Fibroblast of skin of right biceps (primary cell): Measurements from ENCODE around the gene SBF1.
"Not testable (repeated sequence)": the region's sequence is repeated elsewhere in the genome, so short reads cannot be mapped to it uniquely, and the experiment has no call there.

Experiments used
- DNase-seq: peaks from one replicate; pipeline ENCODE4 v3.0.0-alpha.2; 2013

Gene SBF1, protein sequence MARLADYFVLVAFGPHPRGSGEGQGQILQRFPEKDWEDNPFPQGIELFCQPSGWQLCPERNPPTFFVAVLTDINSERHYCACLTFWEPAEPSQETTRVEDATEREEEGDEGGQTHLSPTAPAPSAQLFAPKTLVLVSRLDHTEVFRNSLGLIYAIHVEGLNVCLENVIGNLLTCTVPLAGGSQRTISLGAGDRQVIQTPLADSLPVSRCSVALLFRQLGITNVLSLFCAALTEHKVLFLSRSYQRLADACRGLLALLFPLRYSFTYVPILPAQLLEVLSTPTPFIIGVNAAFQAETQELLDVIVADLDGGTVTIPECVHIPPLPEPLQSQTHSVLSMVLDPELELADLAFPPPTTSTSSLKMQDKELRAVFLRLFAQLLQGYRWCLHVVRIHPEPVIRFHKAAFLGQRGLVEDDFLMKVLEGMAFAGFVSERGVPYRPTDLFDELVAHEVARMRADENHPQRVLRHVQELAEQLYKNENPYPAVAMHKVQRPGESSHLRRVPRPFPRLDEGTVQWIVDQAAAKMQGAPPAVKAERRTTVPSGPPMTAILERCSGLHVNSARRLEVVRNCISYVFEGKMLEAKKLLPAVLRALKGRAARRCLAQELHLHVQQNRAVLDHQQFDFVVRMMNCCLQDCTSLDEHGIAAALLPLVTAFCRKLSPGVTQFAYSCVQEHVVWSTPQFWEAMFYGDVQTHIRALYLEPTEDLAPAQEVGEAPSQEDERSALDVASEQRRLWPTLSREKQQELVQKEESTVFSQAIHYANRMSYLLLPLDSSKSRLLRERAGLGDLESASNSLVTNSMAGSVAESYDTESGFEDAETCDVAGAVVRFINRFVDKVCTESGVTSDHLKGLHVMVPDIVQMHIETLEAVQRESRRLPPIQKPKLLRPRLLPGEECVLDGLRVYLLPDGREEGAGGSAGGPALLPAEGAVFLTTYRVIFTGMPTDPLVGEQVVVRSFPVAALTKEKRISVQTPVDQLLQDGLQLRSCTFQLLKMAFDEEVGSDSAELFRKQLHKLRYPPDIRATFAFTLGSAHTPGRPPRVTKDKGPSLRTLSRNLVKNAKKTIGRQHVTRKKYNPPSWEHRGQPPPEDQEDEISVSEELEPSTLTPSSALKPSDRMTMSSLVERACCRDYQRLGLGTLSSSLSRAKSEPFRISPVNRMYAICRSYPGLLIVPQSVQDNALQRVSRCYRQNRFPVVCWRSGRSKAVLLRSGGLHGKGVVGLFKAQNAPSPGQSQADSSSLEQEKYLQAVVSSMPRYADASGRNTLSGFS (N-terminal part only)

GRCh38 chr22:50474710-50475651, at the start of gene SBF1:
SBF1 (minus strand) TSS chr22:50475035; CDS start chr22:50474840, 195 bp downstream.
- DNase-seq = peak; percentile 87

DNA sequence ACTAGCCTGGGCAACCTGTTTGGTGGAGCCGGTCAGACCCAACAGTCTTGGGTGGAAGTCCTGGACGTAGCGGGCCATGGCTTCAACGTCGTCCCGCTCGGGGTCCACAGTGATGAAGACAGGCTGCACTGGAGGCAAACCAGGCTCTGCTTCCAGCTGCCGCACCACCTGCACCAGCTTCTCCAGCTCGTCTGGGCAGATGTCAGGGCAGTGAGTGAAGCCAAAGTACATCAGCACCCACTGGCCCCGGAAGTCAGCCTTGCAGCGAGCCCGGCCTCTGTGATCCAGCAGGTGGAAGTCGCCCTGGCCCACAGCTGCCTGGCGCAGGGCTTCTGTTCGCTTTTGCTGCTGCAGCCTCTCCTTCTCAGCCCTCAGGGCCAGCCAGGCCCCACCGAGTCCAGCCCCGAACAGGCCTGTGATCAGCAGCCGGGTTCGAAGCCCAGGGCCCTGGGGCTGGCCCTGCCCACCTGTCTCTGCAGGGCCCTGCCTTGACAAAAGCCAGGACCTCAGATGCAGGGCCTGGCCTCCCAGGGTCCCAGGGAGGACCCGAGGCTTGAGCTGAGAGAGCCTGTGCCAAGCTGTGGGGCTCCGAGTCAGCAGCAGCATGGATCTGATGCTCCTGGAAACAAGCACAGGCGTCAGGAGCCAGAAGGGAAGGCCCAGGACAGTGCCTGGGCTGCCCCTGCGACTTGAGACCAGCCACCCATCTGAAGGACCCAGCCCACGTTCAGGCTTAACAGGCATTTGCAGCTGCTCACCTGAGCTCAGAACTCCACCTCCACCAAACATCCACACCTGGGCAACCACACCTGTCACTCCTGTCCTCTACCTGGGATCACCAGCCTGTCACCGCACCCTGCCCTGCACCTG, 49.2 kb upstream of the SBF1 start:
- DNase-seq = no peak

DNA sequence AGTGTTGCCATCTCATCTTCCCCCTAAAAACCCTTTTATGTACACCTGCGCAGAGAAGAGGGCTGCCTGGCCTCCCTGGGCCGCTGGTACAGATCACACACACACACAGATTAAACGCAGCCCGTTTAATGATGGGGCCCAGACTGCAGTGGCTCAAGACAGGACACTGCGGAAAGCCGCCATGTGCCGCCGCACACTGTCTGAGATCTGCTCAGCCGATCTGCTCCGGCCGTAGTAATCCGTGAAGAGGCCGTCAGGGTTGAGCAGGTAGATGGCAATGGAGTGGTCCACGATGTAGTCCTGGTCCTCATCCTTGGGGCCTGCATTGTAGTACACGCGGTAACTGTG, 48.6 kb upstream of the SBF1 start:
- DNase-seq = no peak

- no peak for DNase-seq
Measured at GRCh38 chr22:50522806-50523438, 48.1 kb upstream of the SBF1 start.

GRCh38 chr22:50522208-50522805, 47.5 kb upstream of the SBF1 start:
- no peak for DNase-seq

- no peak for DNase-seq
Measured at GRCh38 chr22:50521710-50522109, 46.9 kb upstream of the SBF1 start.

GRCh38 chr22:50520826-50521453, 46.1 kb upstream of the SBF1 start:
- DNase-seq = no peak

DNA sequence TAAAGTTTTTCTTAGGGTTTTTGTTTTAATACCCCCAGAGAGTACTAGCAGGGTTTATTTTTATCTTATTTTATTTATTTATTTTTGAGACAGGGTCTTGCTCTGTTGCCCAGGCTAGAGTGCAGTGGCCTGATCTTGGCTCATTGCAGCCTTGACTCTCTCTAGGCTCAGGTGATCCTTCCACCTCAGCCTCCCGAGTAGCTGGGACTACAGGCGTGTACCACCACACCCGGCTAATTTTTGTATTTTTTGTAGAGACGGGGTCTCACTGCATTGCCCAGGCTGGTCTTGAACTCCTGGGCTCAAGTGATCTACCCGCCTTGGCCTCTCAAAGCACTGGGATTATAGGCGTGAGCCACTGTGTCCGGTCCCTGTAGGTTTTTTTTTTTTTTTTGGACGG, 45.3 kb upstream of the SBF1 start:
- DNase-seq = not testable (repeated sequence)

DNA sequence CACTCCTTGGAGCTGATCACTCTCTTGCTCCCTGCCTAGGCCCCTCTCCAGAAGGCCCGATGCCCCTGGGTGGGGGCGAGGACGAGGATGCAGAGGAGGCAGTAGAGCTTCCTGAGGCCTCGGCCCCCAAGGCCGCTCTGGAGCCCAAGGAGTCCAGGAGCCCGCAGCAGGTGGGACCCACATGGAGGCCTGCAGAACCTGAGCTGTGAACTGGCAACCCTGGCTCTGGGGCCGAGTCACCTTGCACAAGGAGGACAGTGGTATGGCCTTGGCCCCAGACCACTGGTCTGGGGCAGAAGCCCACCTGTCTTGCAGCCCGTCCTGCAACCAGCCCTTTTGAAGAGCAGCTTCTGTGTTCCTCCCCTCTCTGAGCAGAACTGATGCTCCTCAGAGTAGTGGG, 44.3 kb upstream of the SBF1 start:
- no peak for DNase-seq

GRCh38 chr22:50518606-50519005, 43.8 kb upstream of the SBF1 start:
- DNase-seq = no peak

DNA sequence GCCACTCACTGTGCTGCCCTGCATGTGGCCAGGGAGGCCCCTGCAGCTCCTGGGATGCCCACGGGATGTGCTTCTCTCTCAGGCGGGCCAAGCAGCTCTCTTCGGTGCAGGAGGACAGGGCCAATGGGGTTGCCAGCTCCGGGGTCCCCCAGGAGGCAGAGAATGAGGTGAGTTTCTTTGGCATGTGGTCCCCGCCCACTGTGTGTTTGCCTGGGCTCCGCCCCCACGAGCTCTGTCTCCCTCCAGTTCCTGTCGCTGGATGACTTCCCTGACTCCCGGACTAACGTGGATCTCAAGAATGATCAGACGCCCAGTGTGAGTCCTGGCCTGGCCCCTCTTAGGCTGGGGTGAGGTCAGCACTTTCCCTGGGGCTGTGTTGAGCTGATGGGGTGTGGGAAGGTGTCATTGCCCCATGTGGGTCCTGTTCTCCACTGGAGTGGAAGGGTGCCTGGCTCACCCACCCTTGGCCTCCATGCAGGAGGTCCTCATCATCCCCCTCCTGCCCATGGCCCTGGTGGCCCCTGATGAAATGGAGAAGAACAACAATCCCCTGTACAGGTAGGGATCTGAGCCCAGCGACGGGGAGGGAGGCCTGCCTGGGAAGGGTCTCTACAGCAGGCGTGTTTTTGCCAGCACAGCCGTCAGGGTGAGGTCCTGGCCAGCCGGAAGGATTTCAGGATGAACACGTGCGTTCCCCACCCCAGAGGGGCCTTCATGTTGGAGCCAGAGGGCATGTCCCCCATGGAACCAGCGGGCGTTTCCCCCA, 42.8 kb upstream of the SBF1 start:
- no peak for DNase-seq

GRCh38 chr22:50516891-50517290, 42.1 kb upstream of the SBF1 start:
- DNase-seq = no peak

DNA sequence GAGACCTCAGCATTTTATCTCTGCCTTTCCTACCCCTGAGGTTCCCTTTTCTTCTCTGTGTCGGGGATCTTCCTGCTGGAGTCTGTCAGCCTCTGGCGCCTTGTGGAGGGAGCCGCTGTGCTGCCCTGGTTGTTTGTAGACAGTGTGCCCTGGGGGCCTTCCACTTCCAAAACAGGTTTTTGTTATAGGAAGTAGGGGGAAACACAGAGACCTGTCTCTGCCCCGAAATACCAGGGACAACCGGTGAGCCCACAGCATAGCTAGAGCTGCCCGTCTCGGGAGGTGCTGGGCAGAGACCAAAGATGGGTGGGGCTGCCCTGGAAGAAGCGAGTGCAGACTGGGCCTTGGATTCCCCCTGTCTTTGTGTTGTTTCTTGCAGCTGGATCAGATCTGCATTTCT, 41.2 kb upstream of the SBF1 start:
- no peak for DNase-seq

DNA sequence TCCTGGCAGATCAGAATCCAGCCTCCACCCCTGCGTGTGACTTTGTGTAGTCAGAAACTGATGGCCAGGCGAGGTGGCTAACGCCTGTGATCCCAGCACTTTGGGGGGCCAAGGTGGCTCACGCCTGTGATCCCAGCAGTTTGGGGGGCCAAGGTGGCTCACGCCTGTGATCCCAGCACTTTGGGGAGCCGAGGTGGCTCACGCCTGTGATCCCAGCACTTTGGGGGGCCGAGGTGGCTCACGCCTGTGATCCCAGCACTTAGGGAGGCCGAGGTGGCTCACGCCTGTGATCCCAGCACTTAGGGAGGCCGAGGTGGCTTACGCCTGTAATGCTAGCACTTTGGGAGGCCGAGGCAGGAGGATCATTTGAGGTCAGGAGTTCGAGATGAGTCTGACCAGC, 38.3 kb upstream of the SBF1 start:
- no peak for DNase-seq

GRCh38 chr22:50508897-50509296, 34.1 kb upstream of the SBF1 start:
- DNase-seq = no peak

DNA sequence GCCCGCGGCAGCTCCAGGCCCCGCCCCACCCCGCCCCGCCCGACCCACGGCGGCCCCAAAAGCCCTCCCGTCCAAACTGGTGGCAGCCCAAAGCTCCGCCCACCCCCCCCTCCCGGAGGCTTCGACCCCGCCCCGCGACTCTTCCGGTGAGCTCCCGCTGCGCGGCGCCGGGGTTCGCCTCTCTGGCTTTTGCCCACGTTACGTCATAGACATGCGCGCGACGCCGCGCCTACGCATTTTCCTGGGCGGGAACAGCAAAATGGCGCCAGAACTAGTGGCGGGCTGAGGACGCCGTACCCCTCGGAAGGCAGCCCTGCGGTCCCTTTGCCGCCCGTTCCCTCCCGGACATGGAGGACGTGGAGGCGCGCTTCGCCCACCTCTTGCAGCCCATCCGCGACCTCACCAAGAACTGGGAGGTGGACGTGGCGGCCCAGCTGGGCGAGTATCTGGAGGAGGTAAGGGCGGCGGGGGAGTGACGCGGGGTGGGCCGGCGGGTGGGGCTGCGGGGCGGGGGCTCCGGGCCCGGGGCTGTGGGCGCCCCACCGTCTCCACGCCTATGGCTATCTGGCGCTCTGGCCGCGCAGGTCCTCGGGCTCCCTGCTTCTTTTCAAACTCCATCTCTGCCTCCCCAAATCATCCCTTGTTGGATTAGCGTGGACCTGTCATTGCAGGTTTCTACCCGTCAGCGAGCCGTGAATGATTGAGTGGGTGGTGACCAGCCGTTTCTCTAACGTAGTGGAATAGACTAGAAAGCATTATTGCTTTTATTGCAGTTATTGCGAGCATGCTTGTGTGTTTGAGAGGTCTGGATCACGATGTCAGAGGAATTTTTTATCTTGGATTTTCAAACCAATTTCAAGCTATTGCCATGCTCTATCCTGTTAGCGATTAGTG, 33.4 kb upstream of the SBF1 start, which contains the start of gene NCAPH2:
Gene NCAPH2 (plus strand): TSS at position 234 of the 894 bp plus-strand sequence. CDS start 114 bp downstream, at position 348.
- DNase-seq = peak; percentile 97

- DNase-seq = no peak
Measured at GRCh38 chr22:50507421-50507990, 32.7 kb upstream of the SBF1 start, which contains the start of gene LMF2. LMF2 (minus strand) TSS chr22:50507702; CDS start chr22:50507675, 27 bp downstream.
